A673 (cell line): ENCODE data around the gene SRSF12. TPM values are rescaled to one million over a fixed set of nuclear protein-coding genes. Genes with fewer than 3 reads are reported as not detected.

ENCODE experiments used
- BruUV-seq: library from RNA; stranded (reverse); fragments of 400-500 nt; replicated peaks from 2 replicates; lab custom pipeline; 2021; lab: Mats Ljungman, UMichigan
- CTCF ChIA-PET: fragments of 300-600 bp; sonication (Branson Sonifier 250); formaldehyde crosslinking; loops from one replicate; lab custom pipeline; 2022; ENCODE audit warnings: antibody characterized with exemption; lab: Charles Lee
- POLR2A ChIA-PET: fragments of 300-600 bp; sonication (Branson Sonifier 250); formaldehyde crosslinking; loops from one replicate; lab custom pipeline; 2022; ENCODE audit warnings: antibody characterized with exemption; ENCODE audit not compliant: low non-redundant PET; lab: Charles Lee
- DNase-seq: peaks from one replicate; pipeline ENCODE4 v3.0.0-alpha.2; 2015; ENCODE audit warnings: low spot score
- H3K27ac ChIP-seq: fragments of 200-600 bp; sonication (generic); 2 replicates; pipeline ENCODE4 v1.5.1; 2016; ENCODE audit warnings: mixed run types, low read depth, mild to moderate bottlenecking, mixed read lengths, antibody characterized with exemption, low read length; ENCODE audit not compliant: poor library complexity, severe bottlenecking
- H3K27me3 ChIP-seq: fragments of 200-600 bp; sonication (generic); replicated peaks from 2 replicates; pipeline ENCODE4 v1.6.1; 2017; ENCODE audit warnings: mixed run types, low read depth, mild to moderate bottlenecking, mixed read lengths, antibody characterized with exemption, low read length; ENCODE audit not compliant: insufficient read depth, poor library complexity
- H3K36me3 ChIP-seq: fragments of 200-600 bp; sonication (generic); 2 replicates; pipeline ENCODE4 v1.6.1; 2016; ENCODE audit warnings: mixed run types, mild to moderate bottlenecking, mixed read lengths, antibody characterized with exemption, low read length; ENCODE audit not compliant: insufficient read depth, poor library complexity, severe bottlenecking
- H3K4me1 ChIP-seq: fragments of 200-600 bp; sonication (generic); 2 replicates; pipeline ENCODE4 v1.6.1; 2017; ENCODE audit warnings: mixed run types, mild to moderate bottlenecking, mixed read lengths, antibody characterized with exemption, low read length; ENCODE audit not compliant: insufficient read depth, poor library complexity, severe bottlenecking
- H3K4me3 ChIP-seq: fragments of 200-600 bp; sonication (generic); 2 replicates; pipeline ENCODE4 v1.5.1; 2016; ENCODE audit warnings: low read depth, mixed run types, mild to moderate bottlenecking, mixed read lengths, low read length; ENCODE audit not compliant: poor library complexity, severe bottlenecking
- H3K9me3 ChIP-seq: fragments of 200-600 bp; sonication (generic); 2 replicates; pipeline ENCODE4 v1.6.1; 2016; ENCODE audit warnings: mixed run types, low read depth, mild to moderate bottlenecking, mixed read lengths, antibody characterized with exemption, low read length; ENCODE audit not compliant: poor library complexity, severe bottlenecking
- EZH2 ChIP-seq: fragments of 200-600 bp; sonication (generic); IDR thresholded peaks from 2 replicates; pipeline ENCODE4 v1.6.1; 2017; ENCODE audit warnings: borderline replicate concordance, low read depth, mild to moderate bottlenecking, mixed read lengths, antibody characterized with exemption, low read length; ENCODE audit not compliant: poor library complexity, severe bottlenecking
- intact Hi-C: fragments of 100-400 bp; cut with micrococcal nuclease; formaldehyde crosslinking; loops from one replicate; pipeline ENCODE4 v1.10.0; 2022; ENCODE audit not compliant: unreplicated experiment
- total RNA-seq: library from RNA; stranded (reverse); gene quantifications from 2 replicates; pipeline ENCODE4 v1.2.3, GENCODE V29; 2021
- TF ChIP-seq, protein P1 (sequence below): fragments of 300-800, 200-600 bp; sonication (generic); conservative IDR thresholded peaks from 2 replicates; pipeline ENCODE4 v1.5.1; 2017; ENCODE audit warnings: low read depth, mild to moderate bottlenecking, antibody characterized with exemption, low read length, moderate library complexity, mixed read lengths

SRSF12 gene
- total RNA-seq, 1 experiment from 2014 or later: 14.3 TPM

DNA sequence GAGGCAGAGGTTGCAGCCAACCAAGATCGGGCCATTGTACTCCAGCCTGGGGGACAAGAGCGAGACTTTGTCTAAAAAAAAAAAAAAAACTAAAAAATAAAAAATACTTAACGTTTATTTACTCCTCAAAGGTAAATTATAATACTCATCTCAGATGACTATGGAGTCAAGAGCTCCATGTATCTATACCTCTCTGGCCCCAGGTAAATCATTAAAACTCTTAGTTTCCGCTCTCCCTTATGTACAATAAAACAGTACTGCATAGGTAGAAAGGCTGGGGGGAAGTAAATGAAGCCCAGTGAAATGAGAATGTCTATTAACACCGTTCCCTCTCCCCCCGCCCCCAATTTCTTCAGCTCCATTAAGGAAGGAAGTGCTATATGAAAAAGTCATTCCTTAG lies 1.2 kb downstream of the SRSF12 start:
- Histone ChIP-seq H3K4me1 (peaks cover 5% of the 10 kb centered on the region), H3K4me3 (peak overlapping the region; percentile 72), H3K9me3 (no peaks in the 10 kb centered on the region), H3K27me3 (no peaks in the 10 kb centered on the region), H3K36me3 (no peaks in the 10 kb centered on the region), H3K27ac (no peak overlapping the region)
- peak; percentile 7 for DNase-seq
- ChIA-PET CTCF (interaction anchor here (0.9 kb wide), 1 partner anchor 134 kb away, joined by 6 read pairs; no protein-coding TSS in a partner anchor), POLR2A (no interaction called here)
- BruUV-seq: TSS peak; percentile 49
- TF ChIP-seq, protein P1, sequence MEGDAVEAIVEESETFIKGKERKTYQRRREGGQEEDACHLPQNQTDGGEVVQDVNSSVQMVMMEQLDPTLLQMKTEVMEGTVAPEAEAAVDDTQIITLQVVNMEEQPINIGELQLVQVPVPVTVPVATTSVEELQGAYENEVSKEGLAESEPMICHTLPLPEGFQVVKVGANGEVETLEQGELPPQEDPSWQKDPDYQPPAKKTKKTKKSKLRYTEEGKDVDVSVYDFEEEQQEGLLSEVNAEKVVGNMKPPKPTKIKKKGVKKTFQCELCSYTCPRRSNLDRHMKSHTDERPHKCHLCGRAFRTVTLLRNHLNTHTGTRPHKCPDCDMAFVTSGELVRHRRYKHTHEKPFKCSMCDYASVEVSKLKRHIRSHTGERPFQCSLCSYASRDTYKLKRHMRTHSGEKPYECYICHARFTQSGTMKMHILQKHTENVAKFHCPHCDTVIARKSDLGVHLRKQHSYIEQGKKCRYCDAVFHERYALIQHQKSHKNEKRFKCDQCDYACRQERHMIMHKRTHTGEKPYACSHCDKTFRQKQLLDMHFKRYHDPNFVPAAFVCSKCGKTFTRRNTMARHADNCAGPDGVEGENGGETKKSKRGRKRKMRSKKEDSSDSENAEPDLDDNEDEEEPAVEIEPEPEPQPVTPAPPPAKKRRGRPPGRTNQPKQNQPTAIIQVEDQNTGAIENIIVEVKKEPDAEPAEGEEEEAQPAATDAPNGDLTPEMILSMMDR: no peak
- no peak for TF ChIP-seq EZH2
- intact Hi-C loops: no loop called here

DNA sequence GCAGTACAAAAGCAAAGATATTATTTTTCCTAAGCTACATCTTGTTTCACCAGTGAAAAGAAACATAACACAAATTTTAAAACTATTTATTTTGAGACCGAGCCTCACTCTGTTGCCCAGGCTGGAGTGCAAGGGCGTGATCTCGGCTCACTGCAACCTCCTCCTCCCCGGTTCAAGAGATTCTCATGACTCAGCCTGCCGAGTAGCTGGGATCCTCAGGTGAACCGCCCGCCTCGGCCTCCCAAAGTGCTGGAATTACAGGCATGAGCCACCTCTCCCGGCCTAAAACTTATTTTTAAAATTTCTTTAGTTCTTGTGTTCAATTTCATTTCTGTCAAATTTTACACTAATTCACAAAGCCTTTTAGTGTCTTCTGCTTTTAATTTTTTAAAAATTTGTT lies 5.9 kb downstream of the SRSF12 start:
- no peak overlapping the region for H3K27ac ChIP-seq
- DNase-seq: no peak
- intact Hi-C loops: no loop called here
- ChIA-PET CTCF (no interaction called here), POLR2A (no interaction called here)
- H3K27me3 ChIP-seq: no peaks in the 10 kb centered on the region
- BruUV-seq: no TSS peak
- H3K4me1 ChIP-seq: no peaks in the 10 kb centered on the region
- H3K9me3 ChIP-seq: no peaks in the 10 kb centered on the region
- no peak overlapping the region for H3K4me3 ChIP-seq
- H3K36me3 ChIP-seq: no peaks in the 10 kb centered on the region
- TF ChIP-seq, protein P1: no peak
- no peak for TF ChIP-seq EZH2

DNA sequence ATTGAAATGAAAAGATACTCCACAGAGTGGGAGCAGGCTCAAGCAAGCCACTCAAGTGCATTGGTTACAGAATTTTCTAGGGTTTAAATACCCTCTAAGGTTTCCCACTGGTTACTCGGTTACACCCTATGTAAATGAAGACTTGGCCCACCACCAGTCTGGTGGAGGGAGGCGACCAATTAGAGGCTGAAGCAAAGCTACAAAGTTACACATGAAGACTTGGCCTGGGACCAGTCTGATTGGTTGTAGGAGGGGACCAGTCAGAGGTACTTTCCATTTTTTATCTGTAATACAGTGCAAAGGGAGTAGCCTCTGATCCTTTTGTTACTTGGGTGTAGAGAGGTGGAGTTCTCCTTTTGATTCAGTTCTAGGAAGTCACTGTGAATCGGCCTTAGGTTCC lies 7.6 kb downstream of the SRSF12 start:
- DNase-seq: no peak
- Histone ChIP-seq H3K4me3 (no peak overlapping the region), H3K27ac (no peak overlapping the region), H3K4me1 (no peaks in the 10 kb centered on the region), H3K27me3 (no peaks in the 10 kb centered on the region), H3K36me3 (peaks cover 1% of the 10 kb centered on the region), H3K9me3 (no peaks in the 10 kb centered on the region)
- no TSS peak for BruUV-seq
- intact Hi-C loops: no loop called here
- CTCF ChIA-PET: no interaction called here
- no peak for TF ChIP-seq EZH2
- TF ChIP-seq, protein P1: no peak
- POLR2A ChIA-PET: interaction anchor here (0.6 kb wide), 1 partner anchor 36 kb away, joined by 4 read pairs; the partner anchor contains the start of gene PM20D2
